Activated CD4-positive, alpha-beta T cell treated with anti-CD3 and anti-CD28 coated beads, Interleukin-2, amount 50 U/mL, for 24 hours (primary cell): ENCODE results near the gene GPR68.
"Not testable (repeated sequence)": the region's sequence is repeated elsewhere in the genome, so short reads cannot be mapped to it uniquely, and the experiment has no call there.

Source experiments
- DNase-seq, 2 donors: peaks; one replicate each; pipeline ENCODE4 v3.0.0-alpha.2; 2020; ENCODE audit warnings: low read depth in 1 of 2, low spot score in 1 of 2

The GPR68 gene

GRCh38 chr14:91230397-91231035, 14.0 kb downstream of the GPR68 start:
- no peak for DNase-seq

GRCh38 chr14:91229743-91230200, 14.7 kb downstream of the GPR68 start:
- DNase-seq, result peak in 1 of 2 donors; percentile 62

GRCh38 chr14:91229005-91229382, 15.5 kb downstream of the GPR68 start:
- no peak for DNase-seq

GRCh38 chr14:91228112-91229004, 16.1 kb downstream of the GPR68 start:
- DNase-seq, result peak; percentile 69 to 86

- DNase-seq, result peak in 1 of 2 donors; percentile 41
These were observed 17.3 kb downstream of the GPR68 start for GRCh38 chr14:91227183-91227628.

GRCh38 chr14:91226360-91226759, 18.1 kb downstream of the GPR68 start:
- not testable (repeated sequence) for DNase-seq

- DNase-seq, result no peak
These were observed 19.5 kb downstream of the GPR68 start for GRCh38 chr14:91225025-91225424.

- DNase-seq, result peak in 1 of 2 donors; percentile 59
These were observed 21.3 kb downstream of the GPR68 start for GRCh38 chr14:91223028-91223783.

GRCh38 chr14:91221270-91221669, 23.2 kb downstream of the GPR68 start:
- DNase-seq, result no peak

- no peak for DNase-seq
These were observed 23.9 kb downstream of the GPR68 start for GRCh38 chr14:91220581-91221000.

- DNase-seq, result no peak
These were observed 24.8 kb downstream of the GPR68 start for GRCh38 chr14:91219517-91220389.

GRCh38 chr14:91218014-91218413, 26.5 kb downstream of the GPR68 start:
- no peak for DNase-seq

- no peak for DNase-seq
These were observed 27.7 kb downstream of the GPR68 start for GRCh38 chr14:91216731-91217226.

- DNase-seq, result no peak
These were observed 29.1 kb downstream of the GPR68 start for GRCh38 chr14:91215381-91215780.

GRCh38 chr14:91214306-91214705, 30.2 kb downstream of the GPR68 start:
- no peak for DNase-seq

GRCh38 chr14:91211017-91211416, 33.5 kb downstream of the GPR68 start:
- no peak for DNase-seq

GRCh38 chr14:91207008-91207407, 37.5 kb downstream of the GPR68 start:
- DNase-seq, result no peak

GRCh38 chr14:91205459-91205858, 39.0 kb downstream of the GPR68 start:
- no peak for DNase-seq

GRCh38 chr14:91204657-91205056, 39.8 kb downstream of the GPR68 start:
- no peak for DNase-seq

- DNase-seq, result no peak
These were observed 42.1 kb downstream of the GPR68 start for GRCh38 chr14:91202234-91202974.
